ENCODE results near the gene SEC22A.

DNA sequence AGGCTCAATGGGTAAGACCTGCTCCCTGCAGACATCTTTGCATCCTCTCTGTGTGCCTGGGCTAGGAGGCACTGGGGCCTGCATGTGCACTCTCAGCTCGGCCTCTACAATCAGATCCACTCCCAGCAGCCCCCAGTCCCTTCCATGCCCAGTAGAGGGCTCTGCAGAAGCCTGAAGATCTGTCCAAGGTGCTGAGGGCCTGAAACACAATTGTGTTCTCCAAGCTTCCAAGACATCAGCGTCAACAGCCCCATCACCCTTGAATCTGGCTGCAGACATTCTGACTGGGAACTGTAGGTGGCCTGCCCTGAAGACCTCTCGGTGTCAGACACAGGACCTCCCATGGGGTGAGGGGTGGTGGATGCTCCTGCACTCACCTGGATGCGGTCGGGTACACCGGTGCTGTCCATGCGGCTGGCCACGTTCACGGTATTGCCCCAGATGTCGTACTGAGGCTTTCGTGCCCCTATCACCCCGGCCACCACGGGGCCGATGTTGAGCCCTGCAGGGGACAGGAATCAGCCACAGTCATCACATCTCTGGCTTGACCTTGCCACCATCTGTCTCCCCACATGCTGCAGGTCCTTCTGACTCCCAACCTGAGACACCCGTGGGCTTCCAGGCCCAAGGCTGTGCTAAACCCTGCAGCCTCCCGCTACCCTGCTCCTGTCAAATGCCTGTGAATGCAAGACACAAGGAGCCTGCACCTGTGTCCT lies 84.7 kb downstream of the SEC22A start:
- TF ChIP-seq, protein P1, sequence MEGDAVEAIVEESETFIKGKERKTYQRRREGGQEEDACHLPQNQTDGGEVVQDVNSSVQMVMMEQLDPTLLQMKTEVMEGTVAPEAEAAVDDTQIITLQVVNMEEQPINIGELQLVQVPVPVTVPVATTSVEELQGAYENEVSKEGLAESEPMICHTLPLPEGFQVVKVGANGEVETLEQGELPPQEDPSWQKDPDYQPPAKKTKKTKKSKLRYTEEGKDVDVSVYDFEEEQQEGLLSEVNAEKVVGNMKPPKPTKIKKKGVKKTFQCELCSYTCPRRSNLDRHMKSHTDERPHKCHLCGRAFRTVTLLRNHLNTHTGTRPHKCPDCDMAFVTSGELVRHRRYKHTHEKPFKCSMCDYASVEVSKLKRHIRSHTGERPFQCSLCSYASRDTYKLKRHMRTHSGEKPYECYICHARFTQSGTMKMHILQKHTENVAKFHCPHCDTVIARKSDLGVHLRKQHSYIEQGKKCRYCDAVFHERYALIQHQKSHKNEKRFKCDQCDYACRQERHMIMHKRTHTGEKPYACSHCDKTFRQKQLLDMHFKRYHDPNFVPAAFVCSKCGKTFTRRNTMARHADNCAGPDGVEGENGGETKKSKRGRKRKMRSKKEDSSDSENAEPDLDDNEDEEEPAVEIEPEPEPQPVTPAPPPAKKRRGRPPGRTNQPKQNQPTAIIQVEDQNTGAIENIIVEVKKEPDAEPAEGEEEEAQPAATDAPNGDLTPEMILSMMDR (IDR thresholded peaks at IDR 0.05; ENCODE audit: low read length): peak; percentile 83
- TF ChIP-seq EZH2 (IDR thresholded peaks at IDR 0.05; ENCODE audit: borderline replicate concordance, low read length): no peak
